ENCODE measurements around the gene HSPA12B. TPM values are rescaled to one million over a fixed set of nuclear protein-coding genes. Genes with fewer than 3 reads are reported as not detected.

HSPA12B gene
- total and polyA plus RNA-seq, 2 of the 4 experiments (the other 2 are of a cell fraction) = not detected

- H4K91ac ChIP-seq (ENCODE audit: insufficient read depth, low read depth, low read length) = peak overlapping the region; percentile 63
- DNase-seq (no peak), ATAC-seq (ENCODE audit: low read depth) (no peak; the same call in 1 of the 2 replicates)
- H3K18ac ChIP-seq (ENCODE audit: low read depth, low read length) = no peak overlapping the region
- H3K27me3 ChIP-seq (ENCODE audit: control insufficient read depth, insufficient read depth, low read length) = no peaks in the 10 kb centered on the region
- peak overlapping the region; percentile 82 for H3K4me3 ChIP-seq (ENCODE audit: insufficient read depth, low read depth, low read length)
- BruUV-seq (replicated peaks) = TSS peak; percentile 30
- 27% methylated on average over 10 of the region's 33 CpGs; no CpG with 5 or more reads in 1 of the 2 experiments for WGBS, 2 experiments (ENCODE audit: extremely low coverage in 2 of 2, insufficient read length in 1 of 2)
- no peak overlapping the region for H2BK20ac ChIP-seq (ENCODE audit: low read depth, low read length)
- dilution Hi-C loops (cut with HindIII; ENCODE audit: low sequenced_read_pairs, unreplicated experiment) = no loop called here
- H2AK5ac ChIP-seq (ENCODE audit: low read depth, low read length) = peak overlapping the region; percentile 97
- no peaks in the 10 kb centered on the region for H3K9me3 ChIP-seq (ENCODE audit: control insufficient read depth, insufficient read depth, low read length)
- peak overlapping the region; percentile 45; the same call in 1 of the 3 replicates for H2BK15ac ChIP-seq (ENCODE audit: low read depth, low read length)
- peaks cover 36 to 63% of the 10 kb centered on the region in 2 experiments for H3K79me1 ChIP-seq (ENCODE audit: low read depth in 1 of 2, low read length in 2 of 2)
- H4K5ac ChIP-seq (ENCODE audit: low read depth, low read length) = 0 out of 2 replicates have a peak overlapping the region, but pooled peaks have one; percentile 12
- ChIA-PET CTCF (interaction anchor here (0.8 to 1.4 kb wide), 2 partner anchors 10 to 22 kb away, joined by 3 to 4 read pairs; partner anchors contain the start of gene CENPB), POLR2A (ENCODE audit: unreplicated experiment) (no interaction called here)
- peak overlapping the region; percentile 95 for H2AK9ac ChIP-seq (replicated peaks; ENCODE audit: low read depth, low read length, poor library complexity)
- peak overlapping the region; percentile 74 for H2BK120ac ChIP-seq (ENCODE audit: low read depth, low read length)
- peak overlapping the region; percentile 24 for H3K56ac ChIP-seq (ENCODE audit: extremely low read depth, insufficient read depth, low read length)
- no peaks in the 10 kb centered on the region for H4K20me1 ChIP-seq (ENCODE audit: insufficient read depth, low read length)
- H3K36me3 ChIP-seq (ENCODE audit: control insufficient read depth, insufficient read depth, low read length) = peaks cover 26% of the 10 kb centered on the region
- H3K4me1 ChIP-seq (ENCODE audit: control insufficient read depth, insufficient read depth, low read length) = peaks cover 26% of the 10 kb centered on the region
- H3K4ac ChIP-seq (ENCODE audit: low read depth, low read length) = peak overlapping the region; percentile 74
- H3K14ac ChIP-seq (replicated peaks; ENCODE audit: low read depth, low read length) = peak overlapping the region; percentile 34
- peak overlapping the region; percentile 76 for H3K4me2 ChIP-seq (ENCODE audit: low read depth, low read length)
- intact Hi-C loops (cut with micrococcal nuclease) = no loop called here
- in situ Hi-C loops (cut with MboI; ENCODE audit: low sequenced_read_pairs) = no loop called here
- peak overlapping the region; percentile 70 for H2AFZ ChIP-seq (replicated peaks; ENCODE audit: low read length, poor library complexity)
- H3K9ac ChIP-seq (ENCODE audit: low read depth, low read length) = peak overlapping the region; percentile 87
- peak overlapping the region; percentile 66 to 85; a peak in 3 of 4 replicates for H4K8ac ChIP-seq (ENCODE audit: low read depth in 2 of 2, low read length in 2 of 2)
- H3K23ac ChIP-seq (ENCODE audit: low read depth, low read length) = peak overlapping the region; percentile 80
- H3K27ac ChIP-seq (ENCODE audit: insufficient read depth, low read length) = peak overlapping the region; percentile 86
- peaks cover 21% of the 10 kb centered on the region for H3K9me1 ChIP-seq (ENCODE audit: insufficient read depth, low read length)
- peak overlapping the region; percentile 76 for H2BK5ac ChIP-seq (ENCODE audit: low read depth, low read length, poor library complexity, severe bottlenecking)
- TF ChIP-seq CEBPB (IDR thresholded peaks at IDR 0.05; ENCODE audit: low read depth, low read length) = no peak
- TF ChIP-seq USF2 (IDR thresholded peaks at IDR 0.05; ENCODE audit: low read depth, low read length) = no peak
- TF ChIP-seq BHLHE40 (IDR thresholded peaks at IDR 0.05; ENCODE audit: low read depth, low read length) = no peak
- TF ChIP-seq RFX5 (IDR thresholded peaks at IDR 0.05; ENCODE audit: low read depth, low read length) = no peak
- no peak for TF ChIP-seq FOS (IDR thresholded peaks at IDR 0.05; ENCODE audit: low read depth, low read length)
- TF ChIP-seq MXI1 (IDR thresholded peaks at IDR 0.05; ENCODE audit: borderline replicate concordance, low read depth, low read length) = no peak
- no peak for TF ChIP-seq RAD21 (IDR thresholded peaks at IDR 0.05; ENCODE audit: low read length)
- TF ChIP-seq NFE2L2 (IDR thresholded peaks at IDR 0.05; ENCODE audit: low read depth, low read length) = no peak
- TF ChIP-seq MAZ (IDR thresholded peaks at IDR 0.05; ENCODE audit: borderline replicate concordance, low read depth, low read length) = no peak
- no peak for TF ChIP-seq MAFK (IDR thresholded peaks at IDR 0.05; ENCODE audit: low read depth, low read length)
- TF ChIP-seq, protein P1, sequence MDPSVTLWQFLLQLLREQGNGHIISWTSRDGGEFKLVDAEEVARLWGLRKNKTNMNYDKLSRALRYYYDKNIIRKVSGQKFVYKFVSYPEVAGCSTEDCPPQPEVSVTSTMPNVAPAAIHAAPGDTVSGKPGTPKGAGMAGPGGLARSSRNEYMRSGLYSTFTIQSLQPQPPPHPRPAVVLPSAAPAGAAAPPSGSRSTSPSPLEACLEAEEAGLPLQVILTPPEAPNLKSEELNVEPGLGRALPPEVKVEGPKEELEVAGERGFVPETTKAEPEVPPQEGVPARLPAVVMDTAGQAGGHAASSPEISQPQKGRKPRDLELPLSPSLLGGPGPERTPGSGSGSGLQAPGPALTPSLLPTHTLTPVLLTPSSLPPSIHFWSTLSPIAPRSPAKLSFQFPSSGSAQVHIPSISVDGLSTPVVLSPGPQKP (IDR thresholded peaks at IDR 0.05; ENCODE audit: borderline replicate concordance, low read depth, low read length) = no peak
- no peak for TF ChIP-seq CTCF (conservative IDR thresholded peaks at IDR 0.05; ENCODE audit: low read depth, low read length)
- TF ChIP-seq CHD1 (IDR thresholded peaks at IDR 0.05; ENCODE audit: low read depth, low read length) = no peak
- TF ChIP-seq SMC3 (IDR thresholded peaks at IDR 0.05; ENCODE audit: low read depth, low read length) = no peak
These were observed 64.2 kb downstream of the HSPA12B start for GRCh38 chr20:3796477-3797225.

Data from IMR-90 (cell line).